Tibial artery (tissue), 4 donors: ENCODE results near the gene CD34.

Experiments
- DNase-seq, 2 donors: peaks; one replicate each; pipeline ENCODE4 v3.0.0-alpha.2; 2019
- H3K27ac ChIP-seq, 2 donors: fragments of 200-600 bp; sonication (generic) in 1 of 2; 1 replicate in 1 of 2; 2 replicates in 1 of 2; pipeline ENCODE4 v1.5.1; 2018 to 2019; ENCODE audit warnings: mild to moderate bottlenecking in 1 of 2
- H3K27me3 ChIP-seq, 2 donors: fragments of 200-600 bp; sonication (generic) in 1 of 2; one replicate each; pipeline versions ENCODE4 v1.5.1 to v1.6.0; 2016 to 2019
- H3K36me3 ChIP-seq, 3 donors: fragments of 200-600 bp; sonication (generic) in 2 of 3; one replicate each; pipeline ENCODE4 v1.5.1; 2016 to 2019; ENCODE audit warnings: mild to moderate bottlenecking in 2 of 3
- H3K4me1 ChIP-seq, 4 donors: fragments of 200-600 bp; sonication (generic) in 2 of 4; 1 replicate in 3 of 4; 2 replicates in 1 of 4; pipeline ENCODE4 v1.5.1; 2016 to 2019
- H3K4me3 ChIP-seq, 2 donors: fragments of 200-600 bp; sonication (generic) in 1 of 2; 1 replicate in 1 of 2; 2 replicates in 1 of 2; pipeline ENCODE4 v1.5.1; 2018 to 2019; ENCODE audit warnings: mild to moderate bottlenecking in 2 of 2
- H3K9me3 ChIP-seq, 3 donors: fragments of 200-600 bp; sonication (generic) in 1 of 3; one replicate each; pipeline ENCODE4 v1.5.1; 2016 to 2019
- CTCF ChIP-seq, 2 experiments: fragments of 200-600 bp in 1 of 2; fragments of 450-650 bp in 1 of 2; IDR thresholded peaks; one replicate each; pipeline ENCODE4 v1.5.1; 2017 to 2019; ENCODE audit warnings: antibody characterized with exemption in 2 of 2, mild to moderate bottlenecking in 1 of 2, moderate library complexity in 1 of 2
- intact Hi-C: fragments of 100-400 bp; cut with DNase I; formaldehyde crosslinking; loops from one replicate; pipeline ENCODE4 v1.15.0; 2023; ENCODE audit warnings: low total_unique reads

CD34 gene

GRCh38 chr1:207903767-207904166, 7.2 kb downstream of the CD34 start:
- Histone ChIP-seq H3K9me3 (no peaks in the 10 kb centered on the region), H3K36me3 (no peaks in the 10 kb centered on the region), H3K27me3 (no peaks in the 10 kb centered on the region), H3K4me1 (peaks cover 0 to under 1% (median 0%) of the 10 kb centered on the region in 4 donors), H3K4me3 (no peak overlapping the region), H3K27ac (no peak overlapping the region)
- no peak for DNase-seq
- TF ChIP-seq CTCF (IDR thresholded peaks at IDR 0.05) = no peak
- intact Hi-C loops = no loop called here

- no peaks in the 10 kb centered on the region for H3K36me3 ChIP-seq
- no peak for TF ChIP-seq CTCF (IDR thresholded peaks at IDR 0.05)
- no peak overlapping the region for H3K27ac ChIP-seq
- intact Hi-C loops = no loop called here
- H3K9me3 ChIP-seq = no peaks in the 10 kb centered on the region
- no peak overlapping the region for H3K4me3 ChIP-seq
- no peaks in the 10 kb centered on the region for H3K27me3 ChIP-seq
- DNase-seq = no peak
- H3K4me1 ChIP-seq = peaks cover 0 to 8% (median 2%) of the 10 kb centered on the region in 4 donors
These were observed 7.9 kb downstream of the CD34 start for GRCh38 chr1:207903053-207903452.

- intact Hi-C loops = no loop called here
- Histone ChIP-seq H3K4me3 (no peak overlapping the region), H3K27ac (no peak overlapping the region), H3K27me3 (no peaks in the 10 kb centered on the region), H3K36me3 (no peaks in the 10 kb centered on the region), H3K4me1 (peaks cover 0 to 8% (median 2%) of the 10 kb centered on the region in 4 donors), H3K9me3 (no peaks in the 10 kb centered on the region)
- no peak for DNase-seq
- TF ChIP-seq CTCF (IDR thresholded peaks at IDR 0.05) = no peak
These were observed 8.4 kb downstream of the CD34 start for GRCh38 chr1:207902566-207902965.

GRCh38 chr1:207901041-207901653, 9.8 kb downstream of the CD34 start:
- Histone ChIP-seq H3K36me3 (no peaks in the 10 kb centered on the region), H3K4me1 (peaks cover 0 to 8% (median 2%) of the 10 kb centered on the region in 4 donors), H3K9me3 (no peaks in the 10 kb centered on the region), H3K27me3 (no peaks in the 10 kb centered on the region), H3K4me3 (no peak overlapping the region), H3K27ac (no peak overlapping the region)
- intact Hi-C loops = no loop called here
- no peak for TF ChIP-seq CTCF (IDR thresholded peaks at IDR 0.05)
- no peak for DNase-seq

- H3K27ac ChIP-seq = peak overlapping the region in 1 of 2 donors; percentile 17
These were observed 12.1 kb downstream of the CD34 start for GRCh38 chr1:207898836-207899235.

More at GRCh38 chr1:207898836-207899235, 12.1 kb downstream of the CD34 start:
- Histone ChIP-seq H3K4me1 (peaks cover 0 to 8% (median 2%) of the 10 kb centered on the region in 4 donors), H3K27me3 (no peaks in the 10 kb centered on the region), H3K36me3 (no peaks in the 10 kb centered on the region), H3K4me3 (no peak overlapping the region), H3K9me3 (no peaks in the 10 kb centered on the region)
- intact Hi-C loops = no loop called here
- no peak for DNase-seq
- TF ChIP-seq CTCF (IDR thresholded peaks at IDR 0.05) = no peak
